ENCODE data around the gene CA4.
A peak's percentile ranks its signal among the peaks of the same experiment; 100 is the strongest.

Gene CA4

DNA sequence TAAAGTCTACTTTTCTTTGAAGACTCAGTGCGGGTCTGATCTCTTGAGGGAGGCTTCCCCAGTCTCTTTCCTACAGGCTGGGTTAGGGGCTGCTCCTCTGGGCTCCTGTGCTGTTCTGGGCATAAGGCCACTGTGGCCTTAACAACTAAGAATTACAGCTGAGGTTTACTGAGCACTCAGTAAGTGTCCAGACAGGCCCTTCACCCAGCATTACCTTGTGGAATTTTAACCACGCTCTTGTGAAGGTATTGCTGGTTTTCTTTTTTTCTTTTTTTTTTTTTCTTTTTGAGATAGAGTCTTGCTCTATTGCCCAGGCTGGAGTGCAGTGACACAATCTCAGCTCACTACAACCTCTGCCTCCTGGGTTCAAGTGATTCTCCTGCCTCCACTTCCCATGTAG lies 3.6 kb upstream of the CA4 start:
- no peak overlapping the region for H4K91ac ChIP-seq (ENCODE audit: low read length)
- H3K4me3 ChIP-seq (ENCODE audit: insufficient read depth in 1 of 2, low read depth in 1 of 2, low read length in 2 of 2): no peak overlapping the region
- H3K79me1 ChIP-seq (replicated peaks; ENCODE audit: low read length, poor library complexity, severe bottlenecking): no peaks in the 10 kb centered on the region
- H3K4me2 ChIP-seq (ENCODE audit: low read length, poor library complexity, severe bottlenecking): no peak overlapping the region
- peaks cover 75 to 76% of the 10 kb centered on the region in 2 experiments for H3K27me3 ChIP-seq (ENCODE audit: control insufficient read depth in 1 of 2, insufficient read depth in 1 of 2, low read length in 2 of 2)
- no peak overlapping the region for H3K4ac ChIP-seq (ENCODE audit: low read depth in 1 of 2, low read length in 2 of 2)
- no peak for DNase-seq
- H3K14ac ChIP-seq (ENCODE audit: low read length in 2 of 2): no peak overlapping the region
- no peak overlapping the region for H3K27ac ChIP-seq (ENCODE audit: low read length, poor library complexity, severe bottlenecking)
- H3K9ac ChIP-seq (ENCODE audit: low read length): no peak overlapping the region
- H4K8ac ChIP-seq (ENCODE audit: low read length): no peak overlapping the region
- no peak overlapping the region for H2AK5ac ChIP-seq (ENCODE audit: low read length, severe bottlenecking)
- H3K23ac ChIP-seq (ENCODE audit: low read length in 2 of 2): no peak overlapping the region
- no peak overlapping the region for H3K18ac ChIP-seq (ENCODE audit: low read depth in 1 of 2, low read length in 2 of 2)
- H2BK12ac ChIP-seq (ENCODE audit: low read length in 2 of 2): no peak overlapping the region
- no peaks in the 10 kb centered on the region for H3K9me3 ChIP-seq (ENCODE audit: control insufficient read depth, low read length)
- peaks cover 0 to under 1% of the 10 kb centered on the region in 2 experiments for H3K36me3 ChIP-seq (ENCODE audit: control insufficient read depth in 1 of 2, insufficient read depth in 2 of 2, low read depth in 1 of 2, low read length in 2 of 2)
- no peak overlapping the region for H2BK120ac ChIP-seq (ENCODE audit: low read depth, low read length)
- no peak overlapping the region for H2BK5ac ChIP-seq (ENCODE audit: low read depth, low read length, poor library complexity, severe bottlenecking)
- no peak overlapping the region for H2AFZ ChIP-seq (ENCODE audit: low read depth, low read length)
- H3K4me1 ChIP-seq (ENCODE audit: control insufficient read depth, insufficient read depth, low read depth, low read length): peaks cover 36% of the 10 kb centered on the region
- H2BK15ac ChIP-seq (ENCODE audit: low read depth, poor library complexity, severe bottlenecking): no peak overlapping the region
- WGBS: 88% methylated on average over 2 of the region's 2 CpGs

DNA sequence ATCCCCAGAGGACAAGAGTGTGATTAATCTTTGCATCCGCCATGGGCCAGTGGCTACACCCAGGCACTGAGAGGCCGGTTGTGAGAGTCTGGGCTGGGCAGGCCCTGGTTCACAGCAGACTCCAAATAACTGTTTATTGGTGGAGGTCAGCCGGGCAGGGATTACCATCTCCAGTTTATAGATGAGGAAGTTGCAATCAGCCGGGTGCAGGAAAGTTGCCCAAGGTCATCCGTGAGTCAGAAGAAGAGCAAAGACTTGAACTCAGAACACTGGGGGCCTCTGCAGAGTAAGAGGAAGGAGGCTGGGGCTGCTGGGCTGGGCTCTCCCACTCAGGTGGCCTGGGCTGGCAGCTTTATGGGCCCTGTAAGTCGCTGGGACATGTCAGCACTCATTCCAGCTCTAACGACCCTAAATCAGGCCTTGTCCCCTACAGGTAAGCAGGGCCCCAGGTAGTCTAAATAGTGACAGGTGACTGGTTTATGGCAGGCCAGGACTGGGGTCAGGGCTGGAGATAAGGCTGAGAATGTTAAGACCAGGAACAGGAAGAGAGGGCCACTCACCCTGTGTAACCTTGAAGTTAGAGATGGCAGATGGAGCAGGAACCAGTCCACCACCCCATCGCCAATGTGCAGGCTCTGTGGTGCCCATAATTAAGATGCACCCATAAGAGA lies 2.1 kb upstream of the CA4 start:
- Histone ChIP-seq H2BK15ac (ENCODE audit: low read depth, poor library complexity, severe bottlenecking) (no peak overlapping the region), H3K27me3 (ENCODE audit: control insufficient read depth in 1 of 2, insufficient read depth in 1 of 2, low read length in 2 of 2) (peaks cover 79 to 84% of the 10 kb centered on the region in 2 experiments), H3K23ac (ENCODE audit: low read length in 2 of 2) (no peak overlapping the region), H4K91ac (ENCODE audit: low read length) (peak overlapping the region; percentile 31), H3K36me3 (ENCODE audit: control insufficient read depth in 1 of 2, insufficient read depth in 2 of 2, low read depth in 1 of 2, low read length in 2 of 2) (no peaks in the 10 kb centered on the region), H3K4ac (ENCODE audit: low read depth in 1 of 2, low read length in 2 of 2) (no peak overlapping the region), H3K4me2 (ENCODE audit: low read length, poor library complexity, severe bottlenecking) (no peak overlapping the region), H3K4me1 (ENCODE audit: control insufficient read depth, insufficient read depth, low read depth, low read length) (peaks cover 28% of the 10 kb centered on the region), H3K79me1 (replicated peaks; ENCODE audit: low read length, poor library complexity, severe bottlenecking) (no peaks in the 10 kb centered on the region), H2BK12ac (ENCODE audit: low read length in 2 of 2) (no peak overlapping the region), H2AK5ac (ENCODE audit: low read length, severe bottlenecking) (no peak overlapping the region), H3K18ac (ENCODE audit: low read depth in 1 of 2, low read length in 2 of 2) (no peak overlapping the region), H3K14ac (ENCODE audit: low read length in 2 of 2) (no peak overlapping the region), H3K27ac (ENCODE audit: low read length, poor library complexity, severe bottlenecking) (no peak overlapping the region), H3K9ac (ENCODE audit: low read length) (no peak overlapping the region), H4K8ac (ENCODE audit: low read length) (no peak overlapping the region), H2BK120ac (ENCODE audit: low read depth, low read length) (no peak overlapping the region), H3K9me3 (ENCODE audit: control insufficient read depth, low read length) (no peaks in the 10 kb centered on the region), H3K4me3 (ENCODE audit: insufficient read depth in 1 of 2, low read depth in 1 of 2, low read length in 2 of 2) (no peak overlapping the region), H2AFZ (ENCODE audit: low read depth, low read length) (no peak overlapping the region), H2BK5ac (ENCODE audit: low read depth, low read length, poor library complexity, severe bottlenecking) (no peak overlapping the region)
- WGBS: 80% methylated on average over 8 of the region's 8 CpGs
- no peak for DNase-seq

DNA sequence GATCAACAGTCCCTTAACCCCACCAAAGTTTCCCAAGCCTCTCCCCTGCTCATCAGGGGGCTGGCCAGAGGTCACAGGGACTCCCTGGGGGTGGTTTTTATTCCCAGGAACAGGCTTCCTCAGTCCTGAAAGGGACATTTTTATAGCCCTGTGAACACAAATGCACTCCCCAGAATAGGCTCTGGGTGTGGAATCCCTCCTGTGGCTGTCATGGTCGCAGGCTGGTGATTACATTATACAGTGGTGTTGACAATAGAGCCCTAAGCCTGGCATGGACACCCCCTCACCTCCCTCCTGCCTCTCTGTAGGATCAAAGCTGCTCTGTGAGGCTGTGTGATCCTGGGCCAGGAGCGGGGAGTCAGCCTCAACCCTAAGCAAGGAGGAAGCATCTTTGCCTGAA lies 1.4 kb upstream of the CA4 start:
- Histone ChIP-seq H3K27me3 (ENCODE audit: control insufficient read depth in 1 of 2, insufficient read depth in 1 of 2, low read length in 2 of 2) (peaks cover 79 to 85% of the 10 kb centered on the region in 2 experiments), H3K4ac (ENCODE audit: low read depth in 1 of 2, low read length in 2 of 2) (no peak overlapping the region), H3K18ac (ENCODE audit: low read depth in 1 of 2, low read length in 2 of 2) (no peak overlapping the region), H2BK5ac (ENCODE audit: low read depth, low read length, poor library complexity, severe bottlenecking) (no peak overlapping the region), H4K8ac (ENCODE audit: low read length) (no peak overlapping the region), H3K9ac (ENCODE audit: low read length) (no peak overlapping the region), H2BK120ac (ENCODE audit: low read depth, low read length) (no peak overlapping the region), H2BK12ac (ENCODE audit: low read length in 2 of 2) (no peak overlapping the region), H3K4me2 (ENCODE audit: low read length, poor library complexity, severe bottlenecking) (no peak overlapping the region), H2BK15ac (ENCODE audit: low read depth, poor library complexity, severe bottlenecking) (no peak overlapping the region), H3K27ac (ENCODE audit: low read length, poor library complexity, severe bottlenecking) (no peak overlapping the region), H3K23ac (ENCODE audit: low read length in 2 of 2) (no peak overlapping the region), H2AFZ (ENCODE audit: low read depth, low read length) (no peak overlapping the region), H3K14ac (ENCODE audit: low read length in 2 of 2) (no peak overlapping the region), H3K79me1 (replicated peaks; ENCODE audit: low read length, poor library complexity, severe bottlenecking) (no peaks in the 10 kb centered on the region), H3K4me1 (ENCODE audit: control insufficient read depth, insufficient read depth, low read depth, low read length) (peaks cover 25% of the 10 kb centered on the region), H3K36me3 (ENCODE audit: control insufficient read depth in 1 of 2, insufficient read depth in 2 of 2, low read depth in 1 of 2, low read length in 2 of 2) (no peaks in the 10 kb centered on the region), H2AK5ac (ENCODE audit: low read length, severe bottlenecking) (no peak overlapping the region), H3K9me3 (ENCODE audit: control insufficient read depth, low read length) (no peaks in the 10 kb centered on the region), H3K4me3 (ENCODE audit: insufficient read depth in 1 of 2, low read depth in 1 of 2, low read length in 2 of 2) (no peak overlapping the region), H4K91ac (ENCODE audit: low read length) (no peak overlapping the region)
- no peak for DNase-seq
- 16% methylated on average over 2 of the region's 2 CpGs for WGBS

DNA sequence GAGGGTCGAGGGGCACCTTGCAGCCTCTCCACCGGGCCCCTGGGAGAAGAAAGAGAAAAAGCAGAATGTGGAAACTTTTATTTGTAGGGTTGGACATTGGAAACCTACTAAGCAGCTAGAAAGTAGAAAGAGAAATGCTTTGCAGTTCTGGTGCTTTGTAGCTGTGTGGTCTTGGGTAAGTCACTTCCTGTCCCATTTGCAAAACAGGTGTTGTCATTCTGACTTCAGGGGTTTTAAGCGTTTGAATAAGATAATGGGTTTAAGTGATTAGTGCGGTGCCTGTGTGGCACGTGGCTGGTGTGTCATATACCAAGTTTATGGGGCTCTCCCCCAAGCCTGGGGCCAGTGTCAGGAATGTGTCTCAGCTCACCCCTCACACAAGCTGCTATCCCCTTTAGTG lies 1.6 kb downstream of the CA4 start:
- Histone ChIP-seq H3K9ac (ENCODE audit: low read length) (no peak overlapping the region), H3K4ac (ENCODE audit: low read depth in 1 of 2, low read length in 2 of 2) (no peak overlapping the region), H2BK15ac (ENCODE audit: low read depth, poor library complexity, severe bottlenecking) (no peak overlapping the region), H2BK12ac (ENCODE audit: low read length in 2 of 2) (no peak overlapping the region), H4K8ac (ENCODE audit: low read length) (no peak overlapping the region), H4K91ac (ENCODE audit: low read length) (no peak overlapping the region), H2AK5ac (ENCODE audit: low read length, severe bottlenecking) (no peak overlapping the region), H3K18ac (ENCODE audit: low read depth in 1 of 2, low read length in 2 of 2) (no peak overlapping the region), H3K14ac (ENCODE audit: low read length in 2 of 2) (no peak overlapping the region), H3K23ac (ENCODE audit: low read length in 2 of 2) (no peak overlapping the region), H3K4me3 (ENCODE audit: insufficient read depth in 1 of 2, low read depth in 1 of 2, low read length in 2 of 2) (no peak overlapping the region), H3K9me3 (ENCODE audit: control insufficient read depth, low read length) (no peaks in the 10 kb centered on the region), H3K4me1 (ENCODE audit: control insufficient read depth, insufficient read depth, low read depth, low read length) (peaks cover 18% of the 10 kb centered on the region), H3K79me1 (replicated peaks; ENCODE audit: low read length, poor library complexity, severe bottlenecking) (no peaks in the 10 kb centered on the region), H3K36me3 (ENCODE audit: control insufficient read depth in 1 of 2, insufficient read depth in 2 of 2, low read depth in 1 of 2, low read length in 2 of 2) (no peaks in the 10 kb centered on the region), H2BK120ac (ENCODE audit: low read depth, low read length) (no peak overlapping the region), H3K27ac (ENCODE audit: low read length, poor library complexity, severe bottlenecking) (no peak overlapping the region), H2BK5ac (ENCODE audit: low read depth, low read length, poor library complexity, severe bottlenecking) (no peak overlapping the region), H2AFZ (ENCODE audit: low read depth, low read length) (no peak overlapping the region), H3K27me3 (ENCODE audit: control insufficient read depth in 1 of 2, insufficient read depth in 1 of 2, low read length in 2 of 2) (peaks cover 58 to 89% of the 10 kb centered on the region in 2 experiments), H3K4me2 (ENCODE audit: low read length, poor library complexity, severe bottlenecking) (no peak overlapping the region)
- no peak for DNase-seq
- 26% methylated on average over 5 of the region's 5 CpGs for WGBS
